Tibial artery (tissue), 4 donors: ENCODE data around the gene HPS4.

Experiments used
- DNase-seq, 2 donors: peaks; one replicate each; pipeline ENCODE4 v3.0.0-alpha.2; 2019
- H3K27ac ChIP-seq, 2 donors: fragments of 200-600 bp; sonication (generic) in 1 of 2; 1 replicate in 1 of 2; 2 replicates in 1 of 2; pipeline ENCODE4 v1.5.1; 2018 to 2019; ENCODE audit warnings: mild to moderate bottlenecking in 1 of 2
- H3K27me3 ChIP-seq, 2 donors: fragments of 200-600 bp; sonication (generic) in 1 of 2; one replicate each; pipeline versions ENCODE4 v1.5.1 to v1.6.0; 2016 to 2019
- H3K36me3 ChIP-seq, 3 donors: fragments of 200-600 bp; sonication (generic) in 2 of 3; one replicate each; pipeline ENCODE4 v1.5.1; 2016 to 2019; ENCODE audit warnings: mild to moderate bottlenecking in 2 of 3
- H3K4me1 ChIP-seq, 4 donors: fragments of 200-600 bp; sonication (generic) in 2 of 4; 1 replicate in 3 of 4; 2 replicates in 1 of 4; pipeline ENCODE4 v1.5.1; 2016 to 2019
- H3K4me3 ChIP-seq, 2 donors: fragments of 200-600 bp; sonication (generic) in 1 of 2; 1 replicate in 1 of 2; 2 replicates in 1 of 2; pipeline ENCODE4 v1.5.1; 2018 to 2019; ENCODE audit warnings: mild to moderate bottlenecking in 2 of 2
- H3K9me3 ChIP-seq, 3 donors: fragments of 200-600 bp; sonication (generic) in 1 of 3; one replicate each; pipeline ENCODE4 v1.5.1; 2016 to 2019
- CTCF ChIP-seq, 2 experiments: fragments of 200-600 bp in 1 of 2; fragments of 450-650 bp in 1 of 2; IDR thresholded peaks; one replicate each; pipeline ENCODE4 v1.5.1; 2017 to 2019; ENCODE audit warnings: antibody characterized with exemption in 2 of 2, mild to moderate bottlenecking in 1 of 2, moderate library complexity in 1 of 2
- intact Hi-C: fragments of 100-400 bp; cut with DNase I; formaldehyde crosslinking; loops from one replicate; pipeline ENCODE4 v1.15.0; 2023; ENCODE audit warnings: low total_unique reads

The HPS4 gene

GRCh38 chr22:26429458-26430286, 53.9 kb downstream of the HPS4 start:
- Histone ChIP-seq H3K27me3 (peaks cover 0 to 38% of the 10 kb centered on the region in 2 donors), H3K27ac (no peak overlapping the region), H3K9me3 (no peaks in the 10 kb centered on the region), H3K36me3 (no peaks in the 10 kb centered on the region), H3K4me1 (peaks cover 0 to 17% (median 8%) of the 10 kb centered on the region in 4 donors), H3K4me3 (peak overlapping the region; percentile 48 to 59)
- TF ChIP-seq CTCF (IDR thresholded peaks at IDR 0.05): no peak
- intact Hi-C loops: no loop called here
- no peak for DNase-seq

GRCh38 chr22:26428515-26429457, 54.8 kb downstream of the HPS4 start, which contains the start of gene ASPHD2:
TSS of gene ASPHD2 (plus strand) at chr22:26429260. CDS start at chr22:26433616, 4,356 bp downstream.
- TF ChIP-seq CTCF (IDR thresholded peaks at IDR 0.05): no peak
- H3K27ac ChIP-seq: no peak within 1 kb of the TSS
- peaks cover 0 to 35% of the 10 kb centered on the region in 2 donors for H3K27me3 ChIP-seq
- H3K4me1 ChIP-seq: peaks cover 0 to 17% (median 8%) of the 10 kb centered on the region in 4 donors
- DNase-seq: peak in 1 of 2 donors; percentile 33
- intact Hi-C loops: no loop called here
- H3K36me3 ChIP-seq: no peaks in the 10 kb centered on the region
- H3K9me3 ChIP-seq: no peaks in the 10 kb centered on the region
- H3K4me3 ChIP-seq: peak within 1 kb of the TSS; percentile 48 to 59

- intact Hi-C loops: no loop called here
- no peaks in the 10 kb centered on the region for H3K36me3 ChIP-seq
- no peak overlapping the region for H3K27ac ChIP-seq
- peaks cover 0 to 17% (median 8%) of the 10 kb centered on the region in 4 donors for H3K4me1 ChIP-seq
- H3K9me3 ChIP-seq: peaks cover 0 to 11% (median 7%) of the 10 kb centered on the region in 3 donors
- H3K27me3 ChIP-seq: peaks cover 0 to 24% of the 10 kb centered on the region in 2 donors
- H3K4me3 ChIP-seq: no peak overlapping the region
- no peak for DNase-seq
- TF ChIP-seq CTCF (IDR thresholded peaks at IDR 0.05): no peak
These were observed 56.7 kb downstream of the HPS4 start for GRCh38 chr22:26426924-26427323.

- Histone ChIP-seq H3K27ac (no peak overlapping the region), H3K27me3 (peaks cover 0 to 36% of the 10 kb centered on the region in 2 donors), H3K4me3 (no peak overlapping the region), H3K9me3 (peaks cover 0 to 10% (median 7%) of the 10 kb centered on the region in 3 donors), H3K36me3 (no peaks in the 10 kb centered on the region), H3K4me1 (no peaks in the 10 kb centered on the region)
- intact Hi-C loops: no loop called here
- no peak for DNase-seq
- no peak for TF ChIP-seq CTCF (IDR thresholded peaks at IDR 0.05)
These were observed 65.0 kb downstream of the HPS4 start for GRCh38 chr22:26418620-26419019.

GRCh38 chr22:26417406-26417805, 66.2 kb downstream of the HPS4 start:
- no peaks in the 10 kb centered on the region for H3K9me3 ChIP-seq
- no peaks in the 10 kb centered on the region for H3K4me1 ChIP-seq
- no peak for TF ChIP-seq CTCF (IDR thresholded peaks at IDR 0.05)
- no peak overlapping the region for H3K27ac ChIP-seq
- intact Hi-C loops: no loop called here
- H3K36me3 ChIP-seq: no peaks in the 10 kb centered on the region
- peaks cover 0 to 34% of the 10 kb centered on the region in 2 donors for H3K27me3 ChIP-seq
- no peak overlapping the region for H3K4me3 ChIP-seq
- no peak for DNase-seq
